ENCODE results near the gene MDFIC2.

The MDFIC2 gene

DNA sequence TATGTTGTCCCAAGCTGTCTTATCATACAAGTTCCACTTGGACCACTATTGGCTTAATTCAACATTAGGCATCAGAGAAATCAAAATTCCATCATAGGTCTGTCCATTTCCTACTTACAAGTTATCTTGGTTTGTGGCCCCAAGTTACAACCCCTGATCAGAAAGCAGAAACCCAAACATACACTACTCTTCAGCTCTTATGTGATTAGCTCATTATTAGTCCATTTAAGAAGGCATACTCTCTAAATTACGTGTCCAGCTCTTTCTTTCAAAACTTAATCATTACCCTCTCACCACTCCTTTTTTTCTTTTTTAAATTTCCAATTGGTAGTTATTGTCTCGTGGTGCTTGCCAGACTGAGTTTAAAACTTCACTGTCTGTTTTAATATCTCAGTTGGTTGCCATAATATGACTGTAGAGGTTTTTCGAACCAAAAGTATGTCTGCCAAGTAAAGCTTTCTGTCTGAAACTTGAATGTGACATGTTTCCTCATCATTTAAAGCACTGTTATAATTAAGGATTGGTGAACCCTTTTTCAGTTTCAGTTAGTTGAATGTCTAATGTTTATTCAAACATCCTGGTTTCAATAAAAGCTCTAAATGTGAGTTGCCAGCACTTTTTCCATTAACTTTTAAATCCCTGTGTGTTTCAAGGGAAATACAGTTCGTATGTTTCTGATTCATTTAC, 162.6 kb downstream of the MDFIC2 start:
- no peaks in the 10 kb centered on the region for H3K9me3 ChIP-seq (ENCODE audit: insufficient read depth, low read length)
- H3K4me2 ChIP-seq (ENCODE audit: low read depth, low read length, poor library complexity, severe bottlenecking) = no peak overlapping the region
- H3K27ac ChIP-seq (ENCODE audit: low read depth, low read length) = no peak overlapping the region
- no peaks in the 10 kb centered on the region for H3F3A ChIP-seq (ENCODE audit: insufficient read depth)
- TF ChIP-seq EZH2phosphoT487 (conservative IDR thresholded peaks at IDR 0.05; ENCODE audit: low read length) = no peak
- TF ChIP-seq, protein P1, sequence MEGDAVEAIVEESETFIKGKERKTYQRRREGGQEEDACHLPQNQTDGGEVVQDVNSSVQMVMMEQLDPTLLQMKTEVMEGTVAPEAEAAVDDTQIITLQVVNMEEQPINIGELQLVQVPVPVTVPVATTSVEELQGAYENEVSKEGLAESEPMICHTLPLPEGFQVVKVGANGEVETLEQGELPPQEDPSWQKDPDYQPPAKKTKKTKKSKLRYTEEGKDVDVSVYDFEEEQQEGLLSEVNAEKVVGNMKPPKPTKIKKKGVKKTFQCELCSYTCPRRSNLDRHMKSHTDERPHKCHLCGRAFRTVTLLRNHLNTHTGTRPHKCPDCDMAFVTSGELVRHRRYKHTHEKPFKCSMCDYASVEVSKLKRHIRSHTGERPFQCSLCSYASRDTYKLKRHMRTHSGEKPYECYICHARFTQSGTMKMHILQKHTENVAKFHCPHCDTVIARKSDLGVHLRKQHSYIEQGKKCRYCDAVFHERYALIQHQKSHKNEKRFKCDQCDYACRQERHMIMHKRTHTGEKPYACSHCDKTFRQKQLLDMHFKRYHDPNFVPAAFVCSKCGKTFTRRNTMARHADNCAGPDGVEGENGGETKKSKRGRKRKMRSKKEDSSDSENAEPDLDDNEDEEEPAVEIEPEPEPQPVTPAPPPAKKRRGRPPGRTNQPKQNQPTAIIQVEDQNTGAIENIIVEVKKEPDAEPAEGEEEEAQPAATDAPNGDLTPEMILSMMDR (IDR thresholded peaks at IDR 0.05; ENCODE audit: insufficient read depth, low read length, poor library complexity, severe bottlenecking) = no peak
- H3K9me2 ChIP-seq (replicated peaks; ENCODE audit: insufficient read depth, low read length) = no peaks in the 10 kb centered on the region
- no peaks in the 10 kb centered on the region for H4K20me1 ChIP-seq (ENCODE audit: low read depth, low read length)
- H3K36me3 ChIP-seq (ENCODE audit: low read length) = no peaks in the 10 kb centered on the region
- H2AFZ ChIP-seq (ENCODE audit: low read depth, low read length, severe bottlenecking) = no peak overlapping the region
- no peak overlapping the region for H3K4me3 ChIP-seq (ENCODE audit: insufficient read depth, low read length, poor library complexity, severe bottlenecking)
- H3K79me2 ChIP-seq (ENCODE audit: insufficient read depth, low read length) = no peaks in the 10 kb centered on the region
- H3K27me3 ChIP-seq (ENCODE audit: low read length) = no peaks in the 10 kb centered on the region
- H3K9ac ChIP-seq (ENCODE audit: low read length) = no peak overlapping the region

Data from SU-DHL-6 (cell line).